DMS 273 treated with DMSO at 0.1 percent for 48 hours (cell line): Measurements from ENCODE around the gene GPR85.
"Not testable (repeated sequence)": the region's sequence is repeated elsewhere in the genome, so short reads cannot be mapped to it uniquely, and the experiment has no call there.

Experiments used
- DNase-seq: peaks from one replicate; lab custom pipeline; 2025; lab: John Stamatoyannopoulos, UW

The GPR85 gene

DNA sequence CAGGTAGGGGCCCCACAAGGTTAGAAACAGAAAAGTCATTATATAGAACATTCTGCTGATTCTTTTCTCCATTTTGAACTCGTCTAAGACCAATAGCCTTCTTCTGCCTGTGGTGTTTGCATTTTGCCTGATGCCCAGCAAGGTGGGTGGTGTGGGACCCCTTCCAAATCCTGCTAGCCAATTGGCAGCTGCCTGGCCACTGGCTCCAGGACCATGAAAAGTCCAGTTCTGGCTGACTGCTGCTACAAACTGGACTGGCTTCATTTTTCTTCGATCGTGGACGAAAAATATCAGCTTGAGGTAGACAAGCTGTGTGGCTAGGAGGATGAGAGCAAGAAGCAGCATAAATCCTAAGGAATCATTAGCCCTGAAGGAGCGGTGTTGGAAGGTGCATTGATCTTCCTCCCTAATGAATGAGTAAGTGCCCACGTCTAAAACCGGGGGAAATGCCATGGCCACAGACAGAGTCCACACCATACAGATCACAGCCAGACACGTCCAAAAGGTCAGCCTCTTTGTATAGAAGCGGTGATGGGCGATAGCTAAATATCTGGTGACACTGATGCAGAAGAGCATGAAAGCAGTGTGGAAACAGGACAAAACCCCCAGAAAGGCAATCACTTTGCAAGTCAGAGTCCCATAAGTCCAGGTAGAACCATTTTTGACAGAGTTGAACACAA lies 2.7 kb downstream of the GPR85 start:
- no peak for DNase-seq

DNA sequence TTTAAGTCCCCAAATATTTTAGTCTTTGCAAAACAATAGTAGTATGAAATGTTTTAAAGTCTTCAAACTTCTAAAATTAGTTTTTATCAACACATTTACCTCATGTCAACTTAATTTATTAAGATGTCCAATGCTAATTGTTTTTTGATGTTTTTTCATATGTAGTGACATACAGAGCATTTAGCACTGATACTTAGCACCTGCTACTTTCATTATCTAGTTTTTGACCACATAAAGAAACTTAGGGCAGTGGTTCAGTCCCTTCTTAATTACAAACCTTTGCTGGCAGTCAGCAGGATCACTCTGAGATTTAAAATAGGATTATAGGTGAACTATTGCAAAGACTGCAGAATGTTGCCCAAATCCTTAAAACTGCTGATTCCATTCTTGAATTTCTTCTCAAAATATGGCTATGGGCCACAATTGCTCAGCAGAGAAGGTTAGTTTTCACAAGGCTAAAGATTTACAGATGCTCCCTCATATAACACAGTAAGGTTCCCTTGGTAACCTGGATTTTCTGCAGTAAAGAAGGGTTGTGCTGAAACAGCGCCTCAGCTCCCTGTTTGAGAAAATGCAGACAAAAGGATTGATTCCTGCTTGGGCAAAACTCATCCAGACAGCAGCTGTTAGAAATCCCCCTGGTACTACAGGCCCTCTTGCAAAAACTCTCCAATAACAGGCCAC lies 3.4 kb downstream of the GPR85 start:
- no peak for DNase-seq

DNA sequence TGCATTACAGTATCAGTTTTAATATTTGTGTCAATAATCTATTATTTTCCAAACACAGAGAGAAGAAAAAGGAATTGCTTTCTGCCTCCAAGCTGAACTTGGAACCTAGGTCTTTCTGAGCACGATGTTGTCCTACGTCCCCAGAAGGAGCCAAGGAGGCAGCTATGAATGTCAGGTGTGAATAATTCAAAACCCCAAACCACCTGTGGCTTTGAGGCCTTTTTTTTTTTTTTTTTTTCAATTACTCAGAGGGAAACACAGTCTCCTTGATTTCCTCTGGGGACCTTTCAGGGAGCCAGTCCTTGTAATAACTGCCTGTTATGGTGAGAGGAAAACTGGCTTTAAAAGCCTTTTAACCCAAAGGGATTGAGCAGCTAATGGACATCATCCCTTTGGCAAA lies 8.3 kb downstream of the GPR85 start:
- no peak for DNase-seq

DNA sequence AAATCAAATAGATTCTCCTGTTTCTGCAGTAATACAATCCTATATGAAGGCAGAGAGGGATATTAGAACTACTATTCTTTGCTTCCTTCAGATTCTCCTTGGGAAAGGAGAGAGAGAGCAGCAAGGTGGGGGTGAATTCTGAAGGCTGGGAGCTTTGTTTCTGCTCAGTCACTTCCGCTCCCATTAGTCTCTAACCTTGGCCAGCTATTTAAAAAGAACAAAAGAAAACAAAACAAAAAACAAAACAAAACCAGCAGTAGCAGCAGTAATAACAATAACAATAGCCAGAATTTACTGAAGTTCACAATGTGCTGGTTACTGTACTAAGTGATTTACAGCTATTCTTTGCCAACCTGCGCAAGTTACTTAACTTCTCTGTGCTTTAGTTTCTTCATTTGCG lies 9.9 kb downstream of the GPR85 start:
- DNase-seq: no peak

DNA sequence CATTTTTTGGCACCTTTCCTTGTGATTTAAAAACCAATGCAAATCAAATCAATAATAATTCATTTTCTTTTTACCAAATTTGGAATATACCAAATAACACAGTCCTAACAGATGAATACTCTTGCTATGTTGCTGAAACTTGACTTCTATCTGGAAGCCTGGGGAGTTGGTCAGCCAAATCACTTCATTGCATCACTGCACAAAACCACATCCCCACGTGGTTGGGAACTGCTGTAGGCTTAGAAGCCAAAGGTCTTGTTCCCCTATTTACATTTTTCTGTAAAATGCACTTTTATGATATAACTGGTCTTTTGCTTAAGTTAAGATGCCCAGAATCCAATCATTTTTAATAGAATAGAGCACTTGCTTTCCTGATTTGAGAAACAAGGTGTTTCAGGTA lies 15.2 kb downstream of the GPR85 start:
- no peak for DNase-seq

DNA sequence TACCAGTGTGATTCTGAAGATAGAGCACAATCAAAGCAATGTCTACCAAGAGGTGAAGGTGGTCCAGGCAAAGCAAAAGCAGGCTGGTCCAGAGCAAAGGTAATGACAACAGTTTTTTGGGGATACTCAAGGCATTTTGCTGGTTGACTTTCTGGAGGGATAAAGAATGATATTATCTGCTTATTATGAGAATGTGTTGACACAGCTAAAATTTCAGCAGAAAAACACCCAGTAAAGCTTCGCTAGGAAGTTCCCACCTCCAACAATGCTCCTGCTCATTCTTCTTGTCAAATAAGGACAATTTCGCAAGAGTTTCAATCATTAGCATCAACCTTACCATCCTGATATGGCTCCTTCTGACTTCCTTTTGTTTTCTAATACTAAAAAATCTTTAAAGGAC lies 24.1 kb downstream of the GPR85 start:
- DNase-seq: no peak

GRCh38 chr7:113060100-113060499 lies 26.5 kb downstream of the GPR85 start:
- no peak for DNase-seq

- DNase-seq: no peak
Measured at GRCh38 chr7:113054938-113055337, 31.7 kb downstream of the GPR85 start.

DNA sequence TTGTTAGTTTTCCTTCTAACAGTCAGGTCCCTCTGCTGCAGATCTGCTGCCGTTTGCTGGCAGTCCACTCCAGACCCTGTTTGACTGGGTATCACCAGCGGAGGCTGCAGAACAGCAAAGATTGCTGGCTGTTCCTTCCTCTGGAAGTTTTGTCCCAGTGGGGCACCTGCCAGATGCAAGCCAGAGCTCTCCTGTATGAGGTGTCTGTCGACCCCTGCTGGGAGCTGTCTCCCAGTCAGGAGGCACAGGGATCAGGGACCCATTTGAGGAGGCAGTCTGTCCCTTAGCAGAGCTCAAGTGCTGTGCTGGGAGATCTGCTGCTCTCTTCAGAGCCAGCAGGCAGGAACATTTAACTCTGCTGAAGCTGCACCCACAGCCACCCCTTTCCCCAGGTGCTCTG lies 32.4 kb downstream of the GPR85 start:
- not testable (repeated sequence) for DNase-seq

GRCh38 chr7:113049221-113049620 lies 37.4 kb downstream of the GPR85 start:
- not testable (repeated sequence) for DNase-seq

DNA sequence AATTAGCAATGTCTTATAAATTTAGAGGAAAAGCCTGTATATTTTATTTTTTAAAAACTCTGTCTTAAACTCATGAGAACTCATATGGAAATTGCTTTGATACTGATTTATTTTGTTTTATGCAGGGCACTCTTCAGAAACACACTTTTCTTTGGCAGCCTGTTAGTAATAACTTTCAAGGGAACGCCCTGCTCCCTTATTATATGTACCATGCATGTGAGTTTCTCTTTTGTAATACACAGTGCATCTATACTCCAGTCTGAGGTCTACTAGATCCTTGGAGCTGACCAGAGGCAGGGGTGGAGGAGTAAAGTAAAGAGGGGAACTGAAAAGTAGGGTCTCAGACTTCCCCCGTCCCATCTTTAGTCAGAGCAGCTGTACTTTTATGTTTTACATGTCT lies 40.2 kb downstream of the GPR85 start:
- DNase-seq: no peak

DNA sequence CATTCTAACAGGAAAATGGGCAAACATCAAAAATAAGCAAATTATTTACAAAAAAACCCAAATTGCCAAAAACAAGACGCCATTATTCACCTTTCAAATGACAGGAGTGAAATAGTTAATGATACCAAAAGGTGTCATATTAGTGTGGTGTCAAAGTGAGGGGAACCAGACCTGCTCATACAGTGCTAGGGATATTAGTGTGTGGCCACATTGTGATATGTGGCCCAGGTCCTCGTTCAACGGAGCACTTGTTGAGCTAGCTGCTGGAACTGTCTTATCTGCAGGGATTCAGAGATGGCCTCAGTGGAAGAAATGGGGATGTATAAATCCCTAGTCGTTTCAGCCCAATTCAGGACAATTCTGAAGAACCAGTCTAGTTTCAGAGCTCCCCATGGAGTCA lies 41.2 kb downstream of the GPR85 start:
- DNase-seq: no peak

DNA sequence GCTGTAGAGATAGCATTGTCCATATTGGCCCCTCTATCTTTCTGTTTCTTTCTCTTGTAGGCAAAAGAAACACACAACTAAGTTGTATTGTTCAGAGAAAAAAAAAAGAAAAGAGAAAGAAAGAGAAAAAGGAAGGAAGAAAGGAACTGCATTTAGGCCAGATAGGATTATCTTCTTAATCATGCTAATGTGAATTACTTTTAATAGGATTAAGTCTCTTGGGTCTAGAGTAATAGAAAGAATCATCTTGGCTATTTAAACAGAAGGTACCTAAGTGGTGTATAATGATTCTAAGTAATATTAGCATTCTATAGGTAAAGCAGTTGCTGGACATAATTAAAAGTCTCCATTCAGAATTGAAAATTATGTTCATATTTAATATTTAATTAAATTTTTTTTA lies 42.2 kb downstream of the GPR85 start:
- DNase-seq: no peak

GRCh38 chr7:113040849-113041248 lies 45.8 kb downstream of the GPR85 start:
- no peak for DNase-seq

DNA sequence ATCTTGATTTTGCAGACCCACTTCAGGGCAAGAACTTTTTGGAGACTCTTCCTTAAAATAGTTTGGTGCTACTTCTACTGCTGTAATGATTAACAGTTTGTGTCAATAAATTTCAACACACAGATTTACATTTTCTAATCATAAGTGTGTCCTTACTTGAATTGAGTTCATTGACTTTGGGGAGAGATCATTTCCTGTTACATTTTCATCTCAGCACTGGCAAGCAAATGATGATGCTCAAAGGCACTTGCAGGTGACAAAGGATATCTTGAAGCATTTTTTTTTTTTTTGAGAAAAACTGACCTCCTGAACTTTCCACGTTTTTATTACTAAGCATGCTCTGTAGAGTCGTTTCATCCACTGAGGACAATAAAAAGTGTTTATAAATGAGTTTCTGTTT lies 52.7 kb downstream of the GPR85 start:
- DNase-seq: no peak
